ENCODE results near the gene NUTM2G.
"Not testable (repeated sequence)": the region's sequence is repeated elsewhere in the genome, so short reads cannot be mapped to it uniquely, and the experiment has no call there.

Gene NUTM2G

GRCh38 chr9:96949346-96949745 lies 20.7 kb downstream of the NUTM2G start:
- DNase-seq (ENCODE audit: low spot score): not testable (repeated sequence)

GRCh38 chr9:96950539-96950938 lies 21.9 kb downstream of the NUTM2G start:
- DNase-seq (ENCODE audit: low spot score): not testable (repeated sequence)

- DNase-seq (ENCODE audit: low spot score): not testable (repeated sequence)
Measured at GRCh38 chr9:96967591-96967990, 38.9 kb downstream of the NUTM2G start.

GRCh38 chr9:96972552-96972951 lies 43.9 kb downstream of the NUTM2G start:
- DNase-seq (ENCODE audit: low spot score): not testable (repeated sequence)

- not testable (repeated sequence) for DNase-seq (ENCODE audit: low spot score)
Measured at GRCh38 chr9:96974037-96974436, 45.4 kb downstream of the NUTM2G start.

GRCh38 chr9:96983496-96984122 lies 55.0 kb downstream of the NUTM2G start:
- not testable (repeated sequence) for DNase-seq (ENCODE audit: low spot score)

DNA sequence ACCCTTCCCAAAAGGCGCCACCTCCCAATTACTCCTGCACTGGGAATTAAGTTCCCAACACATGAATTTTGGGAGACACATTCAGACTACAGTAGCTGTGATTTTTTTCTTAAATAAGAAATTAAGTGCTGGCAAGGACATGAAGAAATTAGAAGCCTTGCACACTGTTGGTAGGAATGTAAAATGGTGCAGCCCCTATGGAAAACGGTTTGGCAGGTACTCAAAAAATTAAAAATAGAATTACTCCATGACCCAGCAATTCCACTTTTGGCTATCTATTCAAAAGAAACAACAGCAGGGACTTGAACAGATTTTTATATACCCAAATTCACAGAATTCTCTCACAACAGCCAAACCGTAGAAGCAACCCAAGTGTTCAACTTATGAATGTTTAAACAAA lies 55.5 kb downstream of the NUTM2G start:
- DNase-seq (ENCODE audit: low spot score): not testable (repeated sequence)

- not testable (repeated sequence) for DNase-seq (ENCODE audit: low spot score)
Measured at GRCh38 chr9:96984887-96985286, 56.2 kb downstream of the NUTM2G start.

Measured in RKO (cell line).